ENCODE results near the gene FHL3. TPM values are rescaled to one million over a fixed set of nuclear protein-coding genes. Genes with fewer than 3 reads are reported as not detected.
A peak's percentile ranks its signal among the peaks of the same experiment; 100 is the strongest.

Gene FHL3
- total RNA-seq, 2 donors from 2014 or later: 17.9 to 39.0 TPM

- DNase-seq (ENCODE audit: low spot score in 2 of 2): no peak
Observed at GRCh38 chr1:38004284-38005108, 818 bp downstream of the FHL3 start.

GRCh38 chr1:38003261-38004250, 1.8 kb downstream of the FHL3 start:
- no peak for DNase-seq (ENCODE audit: low spot score in 2 of 2)
- peaks cover 7 to 19% of the 10 kb centered on the region in 2 donors for H3K36me3 Mint-ChIP-seq
- H3K9me3 Mint-ChIP-seq: no peaks in the 10 kb centered on the region
- ATAC-seq: no peak
- H3K27ac Mint-ChIP-seq: peak overlapping the region; percentile 62 to 96

More at GRCh38 chr1:38004284-38005108, 818 bp downstream of the FHL3 start:
- H3K9me3 Mint-ChIP-seq: no peaks in the 10 kb centered on the region
- H3K36me3 Mint-ChIP-seq: peaks cover 7 to 19% of the 10 kb centered on the region in 2 donors
- peak overlapping the region; percentile 62 to 96 for H3K27ac Mint-ChIP-seq
- ATAC-seq: peak in 1 of 2 donors; percentile 5

- peaks cover 7 to 24% of the 10 kb centered on the region in 2 donors for H3K36me3 Mint-ChIP-seq
- ATAC-seq (no peak), DNase-seq (ENCODE audit: low spot score in 2 of 2) (no peak)
- H3K27ac Mint-ChIP-seq: peak overlapping the region; percentile 61 to 92
- H3K9me3 Mint-ChIP-seq: no peaks in the 10 kb centered on the region
Observed at GRCh38 chr1:38000529-38001455, 4.5 kb downstream of the FHL3 start.

GRCh38 chr1:38000233-38000528, 5.1 kb downstream of the FHL3 start:
- Mint-ChIP-seq H3K27ac (peak overlapping the region; percentile 61 to 92), H3K36me3 (peaks cover 7 to 25% of the 10 kb centered on the region in 2 donors), H3K9me3 (no peaks in the 10 kb centered on the region)
- DNase-seq (ENCODE audit: low spot score in 2 of 2) (no peak), ATAC-seq (no peak)

DNA sequence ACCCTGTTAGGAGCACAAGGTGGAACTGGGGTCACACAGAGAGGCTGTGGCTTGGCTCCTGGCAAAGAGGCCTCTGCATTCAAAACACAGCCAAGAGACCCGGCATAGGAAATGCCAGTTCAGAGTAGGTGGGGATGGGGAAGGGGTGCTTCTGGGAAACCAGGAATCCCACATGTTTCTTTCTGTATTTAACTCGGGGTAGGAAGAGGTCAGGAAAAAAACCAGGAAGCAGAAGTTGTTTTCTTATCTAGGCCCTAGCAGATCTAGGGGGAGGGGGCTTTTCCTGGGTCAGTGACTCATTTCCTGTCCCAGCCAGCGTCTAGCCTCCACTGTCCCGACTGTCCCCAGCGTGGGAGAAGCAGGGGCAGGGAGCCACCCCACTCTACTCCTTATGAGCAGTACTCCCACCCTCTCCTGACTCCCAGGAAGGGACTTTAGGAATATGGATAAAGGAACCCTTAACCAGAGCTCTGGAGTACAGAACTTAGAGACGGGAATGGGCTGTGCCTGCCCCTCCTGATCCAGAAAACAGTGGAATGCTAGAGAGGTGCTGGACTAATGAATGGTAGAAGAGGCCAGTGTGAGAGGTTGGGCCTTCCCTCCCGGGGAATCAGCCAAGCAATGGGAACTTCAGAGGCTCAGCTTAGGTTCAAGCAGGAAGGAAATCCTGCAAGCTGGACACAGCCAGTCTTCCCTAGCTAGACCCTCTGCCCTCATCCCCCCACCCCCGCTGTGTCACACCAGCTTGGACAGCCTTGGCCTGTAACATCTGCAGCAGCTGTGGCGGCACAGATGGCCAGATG, 5.7 kb downstream of the FHL3 start:
- ATAC-seq (peak in 1 of 2 donors; percentile 49), DNase-seq (ENCODE audit: low spot score in 2 of 2) (no peak)
- Mint-ChIP-seq H3K36me3 (peaks cover 5 to 28% of the 10 kb centered on the region in 2 donors), H3K9me3 (no peaks in the 10 kb centered on the region), H3K27ac (peak overlapping the region; percentile 61 to 92)

GRCh38 chr1:37998913-37999429, 6.3 kb downstream of the FHL3 start:
- Mint-ChIP-seq H3K9me3 (no peaks in the 10 kb centered on the region), H3K36me3 (peaks cover 0 to 26% of the 10 kb centered on the region in 2 donors), H3K27ac (peak overlapping the region; percentile 61 to 92)
- ATAC-seq (peak in 1 of 2 donors; percentile 45), DNase-seq (ENCODE audit: low spot score in 2 of 2) (no peak)

- H3K9me3 Mint-ChIP-seq: no peaks in the 10 kb centered on the region
- ATAC-seq (no peak), DNase-seq (ENCODE audit: low spot score in 2 of 2) (no peak)
- H3K27ac Mint-ChIP-seq: peak overlapping the region; percentile 61 to 79
- H3K36me3 Mint-ChIP-seq: peaks cover 0 to 20% of the 10 kb centered on the region in 2 donors
Observed at GRCh38 chr1:37998089-37998808, 7.1 kb downstream of the FHL3 start.

DNA sequence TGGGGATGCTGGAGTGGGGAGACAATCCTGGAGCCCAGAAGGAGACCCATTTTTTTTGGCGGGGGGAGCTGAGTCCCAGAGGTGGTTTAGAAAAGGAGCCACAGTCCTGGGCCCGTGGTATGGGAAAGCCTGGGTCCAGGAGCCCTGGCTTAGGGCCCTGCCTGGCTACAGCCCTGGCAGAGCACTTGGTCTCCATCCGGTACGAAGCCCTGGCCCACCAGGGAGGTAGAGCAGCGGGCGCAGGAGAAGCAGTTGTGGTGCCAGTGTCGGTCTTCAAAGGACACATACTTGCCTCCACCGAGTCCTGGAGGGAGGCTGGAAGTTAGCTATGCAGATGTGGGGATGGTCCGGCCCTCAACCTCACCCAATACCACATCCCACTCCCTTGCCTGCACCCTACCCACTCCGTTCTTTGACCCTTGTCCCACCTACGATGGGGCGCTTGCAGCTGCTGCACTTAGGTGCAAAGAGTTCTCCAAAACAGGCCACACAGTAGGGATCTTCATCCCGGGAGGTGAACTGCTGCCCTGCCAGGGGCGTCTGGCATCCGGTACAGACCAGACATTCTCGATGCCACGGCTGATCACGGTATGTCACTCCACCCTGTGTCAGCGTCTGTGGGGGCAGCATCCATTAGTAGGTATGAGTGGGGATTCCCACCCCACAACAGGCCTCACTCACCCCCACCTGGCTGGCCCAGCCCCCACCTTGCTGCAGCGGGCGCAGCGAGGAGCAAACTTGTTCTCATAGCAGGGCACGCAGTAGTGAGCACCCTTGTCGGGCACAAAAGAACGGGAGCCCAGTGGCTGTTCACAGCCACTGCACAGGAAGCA, 7.8 kb downstream of the FHL3 start:
- ATAC-seq: no peak
- DNase-seq (ENCODE audit: low spot score in 2 of 2): no peak
- Mint-ChIP-seq H3K9me3 (no peaks in the 10 kb centered on the region), H3K36me3 (peaks cover 0 to 18% of the 10 kb centered on the region in 2 donors), H3K27ac (peak overlapping the region in 1 of 2 donors; percentile 70)

DNA sequence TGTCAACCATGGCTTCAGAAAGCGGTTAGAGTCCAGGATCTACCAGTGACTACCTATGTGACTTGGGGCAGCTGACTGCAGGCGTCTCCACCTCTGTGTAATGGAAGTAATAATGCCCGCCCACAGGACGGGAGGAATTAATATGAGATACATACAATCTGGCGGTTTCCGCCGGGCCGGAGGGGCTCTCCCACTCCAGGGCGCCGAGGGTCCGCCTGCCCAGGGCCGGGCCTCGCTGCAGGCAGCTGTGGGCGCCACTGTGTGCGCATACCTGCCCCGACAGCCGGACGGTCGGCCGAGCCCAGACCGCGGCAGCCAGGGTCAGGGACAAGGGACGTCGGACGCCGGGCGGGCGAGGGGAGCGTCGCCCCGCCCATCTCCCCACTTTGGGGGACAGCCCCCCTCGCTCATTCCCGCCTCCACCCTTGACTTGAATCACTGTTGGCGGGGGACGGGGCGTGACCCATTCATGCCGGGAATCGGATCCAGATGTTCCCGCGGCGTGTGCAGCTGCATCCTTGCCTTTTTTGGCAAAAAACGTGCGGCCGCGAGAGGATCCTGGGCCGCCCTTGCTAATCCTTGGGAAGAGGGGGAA, 9.5 kb downstream of the FHL3 start:
- H3K9me3 Mint-ChIP-seq: no peaks in the 10 kb centered on the region
- DNase-seq (ENCODE audit: low spot score in 2 of 2) (peak; percentile 45 to 76), ATAC-seq (peak; percentile 79 to 81)
- peak overlapping the region; percentile 60 to 70 for H3K27ac Mint-ChIP-seq
- peaks cover 0 to 18% of the 10 kb centered on the region in 2 donors for H3K36me3 Mint-ChIP-seq

DNA sequence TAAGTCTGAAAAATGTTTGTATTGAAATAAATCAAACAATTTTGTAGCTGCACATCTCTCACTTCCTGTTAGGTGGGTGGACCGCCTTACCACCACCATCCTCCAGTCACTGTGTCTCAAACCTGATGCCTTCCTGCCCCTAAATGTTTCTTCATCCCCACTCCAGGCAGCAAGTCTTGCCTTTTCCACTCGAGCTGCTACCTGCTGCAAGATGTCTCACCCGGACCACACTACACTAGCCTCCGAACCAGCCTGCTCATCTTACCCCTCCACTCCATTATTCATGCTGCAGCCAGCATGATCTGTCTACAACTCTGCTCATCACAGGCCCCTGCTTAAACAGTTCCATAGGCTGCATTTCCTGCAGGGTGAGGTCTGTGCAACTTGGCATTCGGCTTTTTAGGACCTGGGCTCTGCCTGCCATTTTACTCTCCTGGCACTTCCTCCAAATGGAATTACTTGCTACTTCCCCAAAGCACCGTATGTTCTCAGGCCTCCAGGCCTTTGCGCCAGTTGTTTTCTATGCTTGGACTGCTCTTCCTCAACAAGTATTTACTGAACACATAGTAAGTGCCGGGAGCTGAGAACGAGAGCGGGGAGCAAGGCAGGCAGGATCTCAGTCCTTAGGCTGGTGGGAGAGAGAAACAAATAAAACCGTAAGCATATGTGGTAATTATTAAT, 10.3 kb downstream of the FHL3 start:
- H3K36me3 Mint-ChIP-seq: peaks cover 3 to 21% of the 10 kb centered on the region in 2 donors
- H3K9me3 Mint-ChIP-seq: no peaks in the 10 kb centered on the region
- peak overlapping the region; percentile 70 to 93 for H3K27ac Mint-ChIP-seq
- ATAC-seq (no peak), DNase-seq (ENCODE audit: low spot score in 2 of 2) (no peak)

DNA sequence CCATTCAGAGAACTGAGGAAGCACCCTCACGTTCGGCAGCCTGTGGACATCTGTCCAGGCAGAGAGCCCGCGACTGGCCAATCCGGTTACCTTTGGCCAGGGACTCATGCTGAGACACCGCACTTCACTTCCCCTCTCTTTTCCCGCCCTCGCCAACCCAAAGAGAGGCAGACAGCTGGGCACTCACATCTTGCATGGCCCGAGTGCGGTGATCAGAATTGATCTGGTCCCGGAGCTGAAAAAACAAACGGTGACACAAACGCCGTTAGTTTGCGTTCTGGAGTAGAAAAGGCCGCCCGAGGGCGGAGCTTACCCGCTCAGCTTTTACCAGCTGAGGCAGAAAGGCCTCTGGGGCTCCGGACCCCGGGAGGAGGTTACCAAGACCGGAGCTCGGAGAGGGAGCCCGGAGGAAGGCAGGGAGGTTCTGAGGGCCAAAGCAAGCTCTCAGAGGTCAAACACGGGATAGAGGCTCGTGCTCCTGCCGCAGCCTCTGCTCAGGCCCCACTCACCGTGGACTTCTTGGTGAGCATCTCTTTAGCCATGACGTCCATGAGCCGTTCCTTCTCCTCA, 15.9 kb downstream of the FHL3 start:
- no peaks in the 10 kb centered on the region for H3K9me3 Mint-ChIP-seq
- ATAC-seq (peak; percentile 41 to 66), DNase-seq (ENCODE audit: low spot score in 2 of 2) (peak in 1 of 2 donors; percentile 42)
- peak overlapping the region; percentile 86 to 93 for H3K27ac Mint-ChIP-seq
- peaks cover 26 to 36% of the 10 kb centered on the region in 2 donors for H3K36me3 Mint-ChIP-seq

- ATAC-seq (no peak), DNase-seq (ENCODE audit: low spot score in 2 of 2) (no peak)
- H3K36me3 Mint-ChIP-seq: peaks cover 30 to 31% of the 10 kb centered on the region in 2 donors
- H3K9me3 Mint-ChIP-seq: no peaks in the 10 kb centered on the region
- peak overlapping the region in 1 of 2 donors; percentile 86 for H3K27ac Mint-ChIP-seq
Observed at GRCh38 chr1:37987679-37988078, 17.6 kb downstream of the FHL3 start.

- no peak for DNase-seq (ENCODE audit: low spot score in 2 of 2)
- Mint-ChIP-seq H3K36me3 (peaks cover 16 to 40% of the 10 kb centered on the region in 2 donors), H3K9me3 (no peaks in the 10 kb centered on the region), H3K27ac (peak overlapping the region in 1 of 2 donors; percentile 50)
- ATAC-seq: no peak
Observed at GRCh38 chr1:37983546-37983945, 21.8 kb downstream of the FHL3 start.

Measured in activated naive CD4-positive, alpha-beta T cell treated with anti-CD3 and anti-CD28 coated beads, Interleukin-2, amount 50 U/mL, for 72 hours (primary cell).